ENCODE measurements around the gene SNX13. TPM values are rescaled to one million over a fixed set of nuclear protein-coding genes. Genes with fewer than 3 reads are reported as not detected.

SNX13 gene
- total and polyA plus RNA-seq, 12 donors = 7.1 to 57.7 (median 44.6) TPM

GRCh38 chr7:17942231-17942630, 1.9 kb upstream of the SNX13 start:
- H3K9me3 ChIP-seq = no peaks in the 10 kb centered on the region
- no peak overlapping the region for H3K27ac ChIP-seq
- no peak overlapping the region for H3K4me3 ChIP-seq
- H3K4me1 ChIP-seq = peaks cover 3 to 35% (median 23%) of the 10 kb centered on the region in 9 donors
- DNase-seq = no peak
- 89 to 97% methylated on average over 1 of the region's 1 CpG for WGBS, 2 donors
- intact Hi-C loops (cut with DNase I) = loop anchor here in 3 of 10 donors (10.0 kb wide), 2 partner anchors 167 to 257 kb away; no protein-coding TSS in a partner anchor
- no peak for ATAC-seq
- TF ChIP-seq CTCF (IDR thresholded peaks at IDR 0.05) = no peak
- no peaks in the 10 kb centered on the region for H3K27me3 ChIP-seq
- no peaks in the 10 kb centered on the region for H3K36me3 ChIP-seq

GRCh38 chr7:17940951-17941431, 697 bp upstream of the SNX13 start:
- 15 to 17% methylated on average over 12 of the region's 12 CpGs for whole genome bisulfite sequencing, 2 donors
- Histone ChIP-seq H3K36me3 (no peaks in the 10 kb centered on the region), H3K4me3 (peak overlapping the region; percentile 75 to 96 (median 90)), H3K27me3 (no peaks in the 10 kb centered on the region), H3K27ac (peak overlapping the region; percentile 76 to 98 (median 96)), H3K4me1 (peaks cover 0 to 41% (median 32%) of the 10 kb centered on the region in 9 donors), H3K9me3 (no peaks in the 10 kb centered on the region)
- ATAC-seq = no peak
- DNase-seq = no peak
- TF ChIP-seq CTCF (IDR thresholded peaks at IDR 0.05) = no peak
- intact Hi-C loops (cut with DNase I) = loop anchor here in 3 of 10 donors (10.0 kb wide), 2 partner anchors 166 to 256 kb away; no protein-coding TSS in a partner anchor

GRCh38 chr7:17939606-17940301, 540 bp downstream of the SNX13 start:
- 0 to 1% methylated on average over 29 of the region's 29 CpGs for WGBS, 2 donors
- Histone ChIP-seq H3K27me3 (no peaks in the 10 kb centered on the region), H3K9me3 (no peaks in the 10 kb centered on the region), H3K4me1 (peaks cover 0 to 54% (median 38%) of the 10 kb centered on the region in 9 donors), H3K27ac (peak overlapping the region; percentile 76 to 98 (median 96)), H3K36me3 (no peaks in the 10 kb centered on the region), H3K4me3 (peak overlapping the region; percentile 75 to 96 (median 90))
- peak; percentile 46 to 83 (median 74) for ATAC-seq
- TF ChIP-seq CTCF (IDR thresholded peaks at IDR 0.05) = no peak
- intact Hi-C loops (cut with DNase I) = loop anchor here in 3 of 10 donors (10.0 kb wide), 2 partner anchors 165 to 255 kb away; no protein-coding TSS in a partner anchor
- DNase-seq = peak; percentile 38

GRCh38 chr7:17939211-17939605, 1.1 kb downstream of the SNX13 start:
- peaks cover 0 to 59% (median 44%) of the 10 kb centered on the region in 9 donors for H3K4me1 ChIP-seq
- no peaks in the 10 kb centered on the region for H3K27me3 ChIP-seq
- 5 to 10% methylated on average over 6 of the region's 6 CpGs for WGBS, 2 donors
- H3K4me3 ChIP-seq = peak overlapping the region; percentile 75 to 96 (median 90)
- ATAC-seq (no peak), DNase-seq (no peak)
- intact Hi-C loops (cut with DNase I) = no loop called here
- H3K36me3 ChIP-seq = no peaks in the 10 kb centered on the region
- no peaks in the 10 kb centered on the region for H3K9me3 ChIP-seq
- TF ChIP-seq CTCF (IDR thresholded peaks at IDR 0.05) = no peak
- H3K27ac ChIP-seq = peak overlapping the region in 8 of 10 donors; percentile 76 to 98 (median 96)
